Measurements from ENCODE around the gene CACNA1C.

- TF ChIP-seq GATA2 (IDR thresholded peaks at IDR 0.05; ENCODE audit: low read depth, low read length), result no peak
- TF ChIP-seq GATA3 (IDR thresholded peaks at IDR 0.05; ENCODE audit: low read depth, low read length), result no peak
Measured at GRCh38 chr12:2636741-2637340, 584.1 kb downstream of the CACNA1C start.
